Esophagus mucosa (tissue), 1 donor: ENCODE measurements around the gene FARP2. TPM values are rescaled to one million over a fixed set of nuclear protein-coding genes. Genes with fewer than 3 reads are reported as not detected.

Source experiments
- ATAC-seq: fragments of 200-7000 bp; cut with Tn5 transposase; one replicate; pipeline ENCODE4 v1.9.1; 2020
- total RNA-seq: library from RNA; stranded (reverse); gene quantifications from one replicate; pipeline ENCODE4 v1.2.4, GENCODE V29; 2023
- donor health status: DM: yes; HTN: yes; CAD: no.

FARP2 gene
- total RNA-seq, 1 donor from 2014 or later: 33.5 TPM

- peak; percentile 71 for ATAC-seq
These were observed 26.1 kb upstream of the FARP2 start for GRCh38 chr2:241329669-241330615.

GRCh38 chr2:241330616-241330981 lies 25.5 kb upstream of the FARP2 start:
- ATAC-seq: no peak

- ATAC-seq: no peak
These were observed 21.3 kb upstream of the FARP2 start for GRCh38 chr2:241334813-241335212.

GRCh38 chr2:241339839-241340630 lies 16.1 kb upstream of the FARP2 start:
- ATAC-seq: no peak

- ATAC-seq: no peak
These were observed 15.4 kb upstream of the FARP2 start for GRCh38 chr2:241340631-241341163.

GRCh38 chr2:241344925-241345651 lies 11.0 kb upstream of the FARP2 start:
- ATAC-seq: no peak

GRCh38 chr2:241349941-241350340 lies 6.1 kb upstream of the FARP2 start:
- no peak for ATAC-seq

GRCh38 chr2:241350530-241350877 lies 5.6 kb upstream of the FARP2 start:
- no peak for ATAC-seq

- no peak for ATAC-seq
These were observed 5.0 kb upstream of the FARP2 start for GRCh38 chr2:241350878-241351639.

- no peak for ATAC-seq
These were observed 4.4 kb upstream of the FARP2 start for GRCh38 chr2:241351640-241352031.

GRCh38 chr2:241352227-241352626 lies 3.9 kb upstream of the FARP2 start:
- ATAC-seq: no peak

- peak; percentile 67 for ATAC-seq
These were observed 1.1 kb upstream of the FARP2 start for GRCh38 chr2:241354668-241355658.

- no peak for ATAC-seq
These were observed 781 bp downstream of the FARP2 start for GRCh38 chr2:241356871-241357260.

GRCh38 chr2:241357531-241357930 lies 1.4 kb downstream of the FARP2 start:
- no peak for ATAC-seq

- ATAC-seq: no peak
These were observed 2.4 kb downstream of the FARP2 start for GRCh38 chr2:241358470-241358869.

GRCh38 chr2:241359481-241360045 lies 3.5 kb downstream of the FARP2 start:
- ATAC-seq: no peak

GRCh38 chr2:241363426-241363825 lies 7.3 kb downstream of the FARP2 start:
- no peak for ATAC-seq

GRCh38 chr2:241364781-241365180 lies 8.7 kb downstream of the FARP2 start:
- no peak for ATAC-seq

- no peak for ATAC-seq
These were observed 10.6 kb downstream of the FARP2 start for GRCh38 chr2:241366678-241367077.

GRCh38 chr2:241368643-241369042 lies 12.6 kb downstream of the FARP2 start:
- ATAC-seq: no peak
